Stimulated activated CD8-positive, alpha-beta memory T cell treated with anti-CD3 and anti-CD28 coated beads, Interleukin-15, amount 100 ng/mL, for 48 hours (primary cell): ENCODE measurements around the gene OR56A4.
"Not testable (repeated sequence)": the region's sequence is repeated elsewhere in the genome, so short reads cannot be mapped to it uniquely, and the experiment has no call there.

Experiments used
- DNase-seq, 2 donors: peaks; one replicate each; pipeline ENCODE4 v3.0.0-alpha.2; 2020; ENCODE audit warnings: low read depth in 2 of 2

Gene OR56A4

DNA sequence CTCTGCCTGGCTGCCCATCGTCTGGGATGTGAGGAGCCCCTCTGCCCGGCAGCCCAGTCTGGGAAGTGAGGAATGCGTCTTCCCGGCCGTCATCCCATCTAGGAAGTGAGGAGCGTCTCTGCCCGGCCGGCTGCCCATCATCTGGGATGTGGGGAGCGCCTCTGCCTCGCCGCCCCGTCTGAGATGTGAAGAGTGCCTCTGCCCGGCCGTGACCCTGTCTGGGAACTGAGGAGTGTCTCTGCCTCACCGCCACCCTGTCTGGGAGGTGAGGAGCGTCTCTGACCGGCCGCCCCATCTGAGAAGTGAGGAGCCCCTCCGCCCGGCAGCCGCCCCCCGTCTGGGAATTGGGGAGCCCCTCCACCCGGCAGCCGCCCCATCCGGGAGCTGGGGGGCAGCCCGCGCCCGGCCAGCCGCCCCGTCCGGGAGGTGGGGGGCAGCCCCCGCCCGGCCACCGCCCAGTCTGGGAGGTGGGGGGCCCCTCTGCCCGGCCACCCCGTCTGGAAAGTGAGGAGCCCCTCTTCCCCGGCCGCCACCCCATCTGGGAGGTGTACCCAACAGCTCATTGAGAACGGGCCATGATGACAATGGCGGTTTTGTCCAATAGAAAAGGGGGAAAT lies 45.9 kb downstream of the OR56A4 start:
- DNase-seq, result not testable (repeated sequence)

DNA sequence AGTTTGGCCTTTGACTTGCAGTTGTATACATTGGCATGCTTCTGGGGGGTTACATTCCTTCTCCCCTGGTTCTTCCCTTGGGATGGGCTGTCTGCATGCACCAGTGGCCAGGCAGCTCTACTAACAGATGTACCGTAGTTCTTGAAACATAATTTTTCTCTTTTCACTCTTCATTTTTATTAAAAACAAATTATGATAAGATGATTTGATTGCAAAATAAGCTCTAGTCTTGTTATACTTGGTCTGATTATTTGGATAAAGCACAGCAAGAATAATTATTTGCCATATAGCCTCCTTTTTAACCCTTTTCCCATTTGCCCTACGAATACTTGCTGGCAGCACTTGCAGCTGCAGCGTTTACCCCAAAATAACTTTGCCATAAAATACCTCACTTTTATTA lies 51.2 kb downstream of the OR56A4 start:
- DNase-seq, result no peak
